Lower leg skin (tissue), 4 donors: ENCODE measurements around the gene KDM2B. TPM values are rescaled to one million over a fixed set of nuclear protein-coding genes. Genes with fewer than 3 reads are reported as not detected.

Source experiments
- DNase-seq, 2 donors: peaks; one replicate each; pipeline ENCODE4 v3.0.0-alpha.2; 2019; ENCODE audit warnings: low spot score in 2 of 2
- H3K4me3 ChIP-seq: fragments of 200-600 bp; sonication (generic); 2 replicates; pipeline ENCODE4 v1.5.1; 2017; ENCODE audit warnings: mild to moderate bottlenecking, low read depth; ENCODE audit not compliant: poor library complexity, severe bottlenecking
- POLR2A ChIP-seq, 2 donors: fragments of 450-650 bp; IDR thresholded peaks; one replicate each; pipeline ENCODE4 v1.6.1; 2016 to 2017; ENCODE audit warnings: antibody characterized with exemption in 2 of 2, mild to moderate bottlenecking in 1 of 2, moderate library complexity in 1 of 2
- WGBS, 2 donors: methylation state at CpG; one replicate each; pipeline ENCODE4 v1.1.5; 2018; 5-methylcytosine and 5-hydroxymethylcytosine counted together
- intact Hi-C: fragments of 100-400 bp; cut with DNase I; formaldehyde crosslinking; loops from one replicate; pipeline ENCODE4 v1.15.0; 2023; ENCODE audit warnings: low total_unique reads
- total RNA-seq, 4 donors: library from RNA; depleted of rRNA; stranded (reverse); fragments of >200 nt; gene quantifications; one replicate each; pipeline ENCODE4 v1.1.0, GENCODE V29; 2016
- TF ChIP-seq, protein P1 (sequence below), 3 donors: fragments of 450-650 bp; IDR thresholded peaks; one replicate each; pipeline ENCODE4 v1.5.1; 2016; ENCODE audit warnings: antibody characterized with exemption in 3 of 3, mild to moderate bottlenecking in 3 of 3, moderate library complexity in 2 of 3

KDM2B gene
- total RNA-seq, 4 donors from 2014 or later = 28.9 to 72.1 (median 47.9) TPM

DNA sequence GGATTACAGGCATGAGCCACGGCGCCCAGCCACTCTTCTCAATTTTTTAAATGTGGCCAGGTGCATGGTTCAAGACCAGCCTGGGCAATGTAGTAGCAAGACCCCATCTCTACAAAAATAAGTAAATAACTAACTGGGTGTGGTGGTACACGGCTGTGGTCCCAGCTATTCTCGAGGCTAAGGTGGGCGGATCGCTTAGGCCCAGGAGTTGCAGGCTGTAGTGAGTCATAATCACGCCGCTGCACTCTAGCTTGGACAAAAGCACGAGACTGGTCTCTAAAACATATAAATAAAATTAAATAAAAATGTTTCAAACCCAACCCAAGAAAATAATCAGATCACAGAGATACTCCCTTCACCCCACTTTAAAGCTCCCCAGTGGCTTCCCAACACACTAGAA, 8.9 kb downstream of the KDM2B start:
- 92 to 97% methylated on average over 9 of the region's 9 CpGs for WGBS, 2 donors
- no peak for TF ChIP-seq POLR2A (IDR thresholded peaks at IDR 0.05)
- TF ChIP-seq, protein P1, sequence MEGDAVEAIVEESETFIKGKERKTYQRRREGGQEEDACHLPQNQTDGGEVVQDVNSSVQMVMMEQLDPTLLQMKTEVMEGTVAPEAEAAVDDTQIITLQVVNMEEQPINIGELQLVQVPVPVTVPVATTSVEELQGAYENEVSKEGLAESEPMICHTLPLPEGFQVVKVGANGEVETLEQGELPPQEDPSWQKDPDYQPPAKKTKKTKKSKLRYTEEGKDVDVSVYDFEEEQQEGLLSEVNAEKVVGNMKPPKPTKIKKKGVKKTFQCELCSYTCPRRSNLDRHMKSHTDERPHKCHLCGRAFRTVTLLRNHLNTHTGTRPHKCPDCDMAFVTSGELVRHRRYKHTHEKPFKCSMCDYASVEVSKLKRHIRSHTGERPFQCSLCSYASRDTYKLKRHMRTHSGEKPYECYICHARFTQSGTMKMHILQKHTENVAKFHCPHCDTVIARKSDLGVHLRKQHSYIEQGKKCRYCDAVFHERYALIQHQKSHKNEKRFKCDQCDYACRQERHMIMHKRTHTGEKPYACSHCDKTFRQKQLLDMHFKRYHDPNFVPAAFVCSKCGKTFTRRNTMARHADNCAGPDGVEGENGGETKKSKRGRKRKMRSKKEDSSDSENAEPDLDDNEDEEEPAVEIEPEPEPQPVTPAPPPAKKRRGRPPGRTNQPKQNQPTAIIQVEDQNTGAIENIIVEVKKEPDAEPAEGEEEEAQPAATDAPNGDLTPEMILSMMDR (IDR thresholded peaks at IDR 0.05) = no peak
- no peak overlapping the region for H3K4me3 ChIP-seq
- intact Hi-C loops = loop anchor here (10.0 kb wide), 1 partner anchor 53 kb away; the partner anchor contains the start of gene ORAI1
- no peak for DNase-seq

DNA sequence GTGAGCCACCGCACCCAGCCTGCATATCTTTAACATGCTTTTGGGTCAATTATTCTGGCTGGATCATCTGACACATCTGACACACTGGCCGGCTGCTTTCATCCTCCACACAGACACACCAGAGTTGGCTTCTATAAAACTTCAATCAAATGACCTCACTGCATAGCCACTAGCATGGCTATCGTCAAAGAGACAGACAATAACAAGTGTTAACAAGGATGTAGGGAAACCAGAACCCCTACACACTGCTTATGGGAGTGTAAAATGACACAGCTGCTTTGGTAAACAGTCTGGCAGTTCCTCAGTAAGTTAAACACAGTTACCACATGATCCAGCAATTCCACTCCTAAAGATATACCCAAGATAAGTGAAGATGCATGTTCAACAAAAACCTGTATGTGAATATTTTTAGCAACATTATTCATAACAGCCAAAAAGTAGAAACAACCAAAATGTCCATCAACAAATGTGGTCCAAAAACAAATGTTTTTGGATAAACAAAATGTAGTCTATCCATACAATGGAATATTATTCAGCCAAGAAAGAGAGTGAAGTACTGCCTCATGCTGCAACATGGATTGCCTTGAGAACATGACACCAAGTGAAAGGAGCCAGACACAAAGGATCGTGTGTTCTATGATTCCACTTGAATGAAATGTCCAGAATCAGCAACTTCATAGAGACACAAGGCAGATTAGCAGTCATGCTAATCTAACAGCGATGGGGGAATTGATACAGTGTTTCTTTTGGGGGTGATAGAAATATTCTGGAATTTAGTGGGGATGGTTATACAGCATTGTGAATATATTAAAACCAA, 10.1 kb downstream of the KDM2B start:
- H3K4me3 ChIP-seq = no peak overlapping the region
- TF ChIP-seq POLR2A (IDR thresholded peaks at IDR 0.05) = no peak
- TF ChIP-seq, protein P1 (IDR thresholded peaks at IDR 0.05) = no peak
- intact Hi-C loops = loop anchor here (10.0 kb wide), 1 partner anchor 54 kb away; the partner anchor contains the start of gene ORAI1
- 87 to 93% methylated on average over 5 of the region's 5 CpGs for WGBS, 2 donors
- DNase-seq = no peak

- intact Hi-C loops = no loop called here
- no peak overlapping the region for H3K4me3 ChIP-seq
- TF ChIP-seq POLR2A (IDR thresholded peaks at IDR 0.05) = no peak
- TF ChIP-seq, protein P1 (IDR thresholded peaks at IDR 0.05) = no peak
- 52 to 54% methylated on average over 11 to 13 of the region's 13 CpGs for WGBS, 2 donors
- DNase-seq = no peak
Measured at GRCh38 chr12:121568971-121569751, 11.7 kb downstream of the KDM2B start.

DNA sequence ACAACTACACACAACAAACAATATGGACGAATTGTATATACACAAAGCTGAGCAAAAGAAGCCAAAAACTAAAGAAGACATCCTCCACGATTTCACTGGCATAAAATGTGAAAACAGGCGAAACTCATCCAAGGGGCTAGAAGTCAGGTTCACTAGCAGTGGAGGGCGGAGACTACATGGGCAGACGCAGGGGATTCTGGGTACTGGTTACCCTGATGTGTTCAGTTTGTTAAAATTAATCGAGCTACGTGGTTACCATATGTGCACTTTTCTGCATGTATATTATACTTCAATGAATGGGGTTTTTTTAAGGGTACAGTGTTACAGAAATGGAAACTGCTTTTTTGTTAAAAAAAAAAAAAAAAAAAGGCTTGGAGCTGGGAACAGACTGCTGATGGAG, 12.3 kb downstream of the KDM2B start:
- TF ChIP-seq, protein P1 (IDR thresholded peaks at IDR 0.05) = no peak
- no peak for TF ChIP-seq POLR2A (IDR thresholded peaks at IDR 0.05)
- intact Hi-C loops = no loop called here
- 73 to 78% methylated on average over 7 of the region's 7 CpGs for WGBS, 2 donors
- DNase-seq = no peak
- no peak overlapping the region for H3K4me3 ChIP-seq

GRCh38 chr12:121565076-121565475, 15.7 kb downstream of the KDM2B start:
- intact Hi-C loops = no loop called here
- DNase-seq = no peak
- H3K4me3 ChIP-seq = no peak overlapping the region
- 76 to 82% methylated on average over 7 of the region's 7 CpGs for WGBS, 2 donors
- TF ChIP-seq POLR2A (IDR thresholded peaks at IDR 0.05) = no peak

DNA sequence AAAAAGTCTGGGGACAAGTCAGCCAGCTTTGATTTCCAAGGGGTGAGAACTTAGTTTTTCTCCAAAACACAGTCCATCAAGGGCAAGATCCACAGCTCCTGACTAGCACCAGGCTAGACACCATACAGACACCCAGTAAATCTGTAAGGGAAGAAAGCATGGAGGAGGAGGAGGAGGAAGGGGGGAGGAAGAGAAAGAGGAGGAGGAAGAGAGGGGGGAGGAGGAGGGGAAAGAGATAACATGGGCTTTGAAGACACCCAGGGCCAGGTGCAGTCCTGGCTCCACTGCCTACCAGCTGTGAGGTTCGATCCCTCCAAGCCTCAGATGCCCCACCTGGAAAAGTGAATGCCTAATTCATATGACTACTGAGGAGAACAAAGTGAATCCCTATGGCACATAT, 18.3 kb downstream of the KDM2B start:
- no peak overlapping the region for H3K4me3 ChIP-seq
- WGBS, 2 donors = 81 to 84% methylated on average over 1 of the region's 1 CpG
- no peak for TF ChIP-seq POLR2A (IDR thresholded peaks at IDR 0.05)
- TF ChIP-seq, protein P1 (IDR thresholded peaks at IDR 0.05) = no peak
- no peak for DNase-seq
- intact Hi-C loops = no loop called here
